Measurements from ENCODE around the gene SMIM10L2A. TPM values are rescaled to one million over a fixed set of nuclear protein-coding genes. Genes with fewer than 3 reads are reported as not detected.
"Not testable (repeated sequence)": the region's sequence is repeated elsewhere in the genome, so short reads cannot be mapped to it uniquely, and the experiment has no call there.

Gene SMIM10L2A
- total RNA-seq, 6 experiments from 2014 or later, result not detected

- Mint-ChIP-seq H3K27me3 (ENCODE audit: insufficient read depth) (peaks cover 5% of the 10 kb centered on the region; the same call in 1 of the 2 replicates), H3K4me3 (no peak overlapping the region), H3K36me3 (ENCODE audit: low read depth) (no peaks in the 10 kb centered on the region), H3K27ac (no peak overlapping the region), H3K4me1 (ENCODE audit: low read depth) (no peaks in the 10 kb centered on the region), H3K9me3 (no peaks in the 10 kb centered on the region)
- TF ChIP-seq, protein P1, sequence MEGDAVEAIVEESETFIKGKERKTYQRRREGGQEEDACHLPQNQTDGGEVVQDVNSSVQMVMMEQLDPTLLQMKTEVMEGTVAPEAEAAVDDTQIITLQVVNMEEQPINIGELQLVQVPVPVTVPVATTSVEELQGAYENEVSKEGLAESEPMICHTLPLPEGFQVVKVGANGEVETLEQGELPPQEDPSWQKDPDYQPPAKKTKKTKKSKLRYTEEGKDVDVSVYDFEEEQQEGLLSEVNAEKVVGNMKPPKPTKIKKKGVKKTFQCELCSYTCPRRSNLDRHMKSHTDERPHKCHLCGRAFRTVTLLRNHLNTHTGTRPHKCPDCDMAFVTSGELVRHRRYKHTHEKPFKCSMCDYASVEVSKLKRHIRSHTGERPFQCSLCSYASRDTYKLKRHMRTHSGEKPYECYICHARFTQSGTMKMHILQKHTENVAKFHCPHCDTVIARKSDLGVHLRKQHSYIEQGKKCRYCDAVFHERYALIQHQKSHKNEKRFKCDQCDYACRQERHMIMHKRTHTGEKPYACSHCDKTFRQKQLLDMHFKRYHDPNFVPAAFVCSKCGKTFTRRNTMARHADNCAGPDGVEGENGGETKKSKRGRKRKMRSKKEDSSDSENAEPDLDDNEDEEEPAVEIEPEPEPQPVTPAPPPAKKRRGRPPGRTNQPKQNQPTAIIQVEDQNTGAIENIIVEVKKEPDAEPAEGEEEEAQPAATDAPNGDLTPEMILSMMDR (IDR thresholded peaks at IDR 0.05), result no peak
- DNase-seq, result no peak
Measured at GRCh38 chrX:135410861-135411627, 10.7 kb upstream of the SMIM10L2A start.

DNA sequence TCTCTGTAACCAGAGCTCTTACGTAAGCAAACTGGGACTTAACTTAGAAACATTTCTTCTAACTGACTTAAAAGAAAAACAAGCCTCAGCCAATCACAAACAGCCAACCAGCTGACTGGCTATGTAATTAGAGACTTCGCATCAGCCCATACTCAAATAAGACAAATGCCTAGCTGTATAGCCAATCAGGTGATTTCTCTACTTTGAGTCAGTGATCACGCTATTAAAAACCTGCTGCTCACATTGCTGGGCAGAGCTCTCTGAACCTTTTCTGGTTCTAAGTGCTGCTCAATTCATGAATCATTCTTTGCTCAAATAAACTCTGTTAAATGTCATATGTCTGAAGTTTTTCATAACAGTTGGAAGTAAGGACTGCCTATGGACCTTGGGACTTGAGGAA is 9.9 kb upstream of the SMIM10L2A start:
- Mint-ChIP-seq H3K4me1 (ENCODE audit: low read depth) (no peaks in the 10 kb centered on the region), H3K36me3 (ENCODE audit: low read depth) (no peaks in the 10 kb centered on the region), H3K27me3 (ENCODE audit: insufficient read depth) (peaks cover 2% of the 10 kb centered on the region; the same call in 1 of the 2 replicates), H3K9me3 (no peaks in the 10 kb centered on the region), H3K27ac (no peak overlapping the region), H3K4me3 (no peak overlapping the region)
- DNase-seq, result peak; percentile 1
- TF ChIP-seq, protein P1 (IDR thresholded peaks at IDR 0.05), result no peak

DNA sequence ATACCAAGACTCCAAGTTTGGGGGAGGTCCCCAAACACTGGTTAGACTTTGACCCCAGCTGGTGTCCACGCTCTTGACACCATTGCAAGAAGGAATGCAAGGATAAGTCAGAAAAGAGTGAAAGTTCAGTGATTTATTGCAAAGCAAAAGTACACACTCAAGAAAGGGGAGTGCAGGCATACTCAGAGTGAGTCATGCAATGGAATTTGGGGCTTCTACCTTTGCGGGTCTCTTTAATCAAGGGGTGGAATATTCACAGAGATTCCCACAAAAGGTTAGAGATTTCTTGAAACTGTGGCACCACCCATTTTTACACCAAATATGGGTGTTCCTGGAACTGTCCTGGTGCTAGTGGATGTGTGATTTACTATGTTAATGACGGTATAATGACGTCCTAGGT is 5.2 kb upstream of the SMIM10L2A start:
- Mint-ChIP-seq H3K27ac (no peak overlapping the region), H3K9me3 (peaks cover 4% of the 10 kb centered on the region; the same call in 1 of the 2 replicates), H3K27me3 (ENCODE audit: insufficient read depth) (no peaks in the 10 kb centered on the region), H3K4me3 (no peak overlapping the region), H3K4me1 (ENCODE audit: low read depth) (no peaks in the 10 kb centered on the region), H3K36me3 (ENCODE audit: low read depth) (no peaks in the 10 kb centered on the region)
- TF ChIP-seq, protein P1 (IDR thresholded peaks at IDR 0.05), result no peak
- no peak for DNase-seq

DNA sequence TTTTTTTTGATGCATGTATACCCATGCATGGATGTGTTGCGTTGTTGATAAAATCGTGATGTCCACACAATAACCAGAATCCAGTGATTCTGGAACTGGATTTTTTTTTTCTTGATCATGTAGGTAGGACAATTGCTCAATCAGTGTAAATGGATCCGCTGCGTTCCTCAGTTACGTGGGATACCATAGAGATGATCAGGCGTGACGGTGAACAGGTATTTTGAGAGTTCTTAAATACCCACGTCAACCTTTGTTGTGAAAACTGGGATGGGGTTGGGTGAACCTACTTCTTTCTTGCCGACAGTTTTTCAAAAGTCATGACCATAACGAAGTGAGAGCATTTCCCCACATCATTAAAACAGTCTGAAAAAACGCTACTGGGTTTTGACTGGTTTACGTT is 913 bp upstream of the SMIM10L2A start:
- Mint-ChIP-seq H3K9me3 (peaks cover 4% of the 10 kb centered on the region; the same call in 1 of the 2 replicates), H3K27ac (no peak overlapping the region), H3K36me3 (ENCODE audit: low read depth) (no peaks in the 10 kb centered on the region), H3K4me1 (ENCODE audit: low read depth) (no peaks in the 10 kb centered on the region), H3K4me3 (no peak overlapping the region), H3K27me3 (ENCODE audit: insufficient read depth) (peaks cover 5% of the 10 kb centered on the region)
- TF ChIP-seq, protein P1 (IDR thresholded peaks at IDR 0.05), result no peak
- no peak for DNase-seq

- no peak for DNase-seq
- Mint-ChIP-seq H3K9me3 (peaks cover 4% of the 10 kb centered on the region; the same call in 1 of the 2 replicates), H3K27me3 (ENCODE audit: insufficient read depth) (peaks cover 5% of the 10 kb centered on the region), H3K4me1 (ENCODE audit: low read depth) (no peaks in the 10 kb centered on the region), H3K36me3 (ENCODE audit: low read depth) (no peaks in the 10 kb centered on the region), H3K4me3 (peak overlapping the region; percentile 30; the same call in 1 of the 2 replicates), H3K27ac (no peak overlapping the region)
- TF ChIP-seq, protein P1 (IDR thresholded peaks at IDR 0.05), result no peak
Measured at GRCh38 chrX:135421537-135421931, 210 bp upstream of the SMIM10L2A start.

GRCh38 chrX:135422810-135423168 is 1.0 kb downstream of the SMIM10L2A start:
- H3K27ac Mint-ChIP-seq; H3K4me3 Mint-ChIP-seq; H3K4me1 Mint-ChIP-seq (ENCODE audit: low read depth): not testable (repeated sequence)

GRCh38 chrX:135423173-135423864 is 1.6 kb downstream of the SMIM10L2A start:
- not testable (repeated sequence) for H3K4me1 Mint-ChIP-seq (ENCODE audit: low read depth); DNase-seq; H3K9me3 Mint-ChIP-seq; H3K27ac Mint-ChIP-seq; H3K27me3 Mint-ChIP-seq (ENCODE audit: insufficient read depth); H3K4me3 Mint-ChIP-seq; H3K36me3 Mint-ChIP-seq (ENCODE audit: low read depth)

More at GRCh38 chrX:135422810-135423168, 1.0 kb downstream of the SMIM10L2A start:
- not testable (repeated sequence) for H3K9me3 Mint-ChIP-seq; H3K27me3 Mint-ChIP-seq (ENCODE audit: insufficient read depth); H3K36me3 Mint-ChIP-seq (ENCODE audit: low read depth); DNase-seq
